B cell (primary cell): ENCODE data around the gene HCST. TPM values are rescaled to one million over a fixed set of nuclear protein-coding genes. Genes with fewer than 3 reads are reported as not detected.

Source experiments
- ATAC-seq: fragments of 200-7000 bp; cut with Tn5 transposase; one replicate; pipeline ENCODE4 v1.10.0; 2021; ENCODE audit warnings: low read depth, mild to moderate bottlenecking, moderate number of reproducible peaks, moderate library complexity
- CTCF ChIA-PET: fragments of 350-600 bp; sonication (Branson Sonifier 250); formaldehyde crosslinking; loops from one replicate; lab custom pipeline; 2021; ENCODE audit warnings: antibody characterized with exemption, inconsistent platforms; lab: Charles Lee
- POLR2A ChIA-PET: fragments of 350-600 bp; sonication (Branson Sonifier 250); formaldehyde crosslinking; loops from one replicate; lab custom pipeline; 2021; ENCODE audit warnings: antibody characterized with exemption; lab: Charles Lee
- DNase-seq: peaks from one replicate; pipeline ENCODE4 v3.0.0; 2013
- H2AFZ ChIP-seq: 2 replicates; pipeline ENCODE4 v1.6.1; 2012; ENCODE audit warnings: mild to moderate bottlenecking, low read depth, low read length; ENCODE audit not compliant: insufficient read depth, poor library complexity, severe bottlenecking
- H3K27ac ChIP-seq, 2 donors: 1 replicate in 1 of 2; 2 replicates in 1 of 2; pipeline ENCODE4 v1.5.1; 2012 to 2013; ENCODE audit warnings: low read length in 2 of 2, mild to moderate bottlenecking in 2 of 2, moderate library complexity in 1 of 2
- H3K27me3 ChIP-seq, 4 experiments: fragments of 200-600 bp in 1 of 4; sonication (generic) in 1 of 4; replicated peaks in 1 of 4; 1 replicate in 2 of 4; 2 replicates in 2 of 4; pipeline versions ENCODE4 v1.6.1 to v1.7.0; 2013 to 2016; ENCODE audit warnings: low read length in 3 of 4, mild to moderate bottlenecking in 2 of 4, mixed read lengths in 1 of 4, moderate library complexity in 1 of 4; ENCODE audit not compliant: insufficient read depth in 4 of 4, control insufficient read depth in 3 of 4; ENCODE audit errors: control extremely low read depth in 1 of 4
- H3K36me3 ChIP-seq, 2 experiments: replicated peaks in 1 of 2; 1 replicate in 1 of 2; 2 replicates in 1 of 2; pipeline versions ENCODE4 v1.6.1 to v1.7.1; 2013; ENCODE audit warnings: low read length in 1 of 2; ENCODE audit not compliant: insufficient read depth in 2 of 2, control insufficient read depth in 1 of 2; ENCODE audit errors: control extremely low read depth in 1 of 2, extremely low read depth in 1 of 2
- H3K4me1 ChIP-seq, 2 donors: fragments of 200-600 bp in 1 of 2; sonication (generic) in 1 of 2; 1 replicate in 1 of 2; 2 replicates in 1 of 2; pipeline versions ENCODE4 v1.5.1 to v1.6.1; 2013 to 2017; ENCODE audit warnings: low read length in 2 of 2; ENCODE audit not compliant: control insufficient read depth in 2 of 2, insufficient read depth in 2 of 2
- H3K4me2 ChIP-seq: replicated peaks from 2 replicates; pipeline ENCODE3; 2012; ENCODE audit warnings: mild to moderate bottlenecking, low read depth, low read length; ENCODE audit not compliant: poor library complexity, severe bottlenecking
- H3K4me3 ChIP-seq, 5 experiments: fragments of 200-600 bp in 1 of 5; sonication (generic) in 1 of 5; 1 replicate in 3 of 5; 2 replicates in 2 of 5; pipeline versions ENCODE4 v1.5.1 to v1.7.0; 2011 to 2016; ENCODE audit warnings: low read length in 4 of 5, mild to moderate bottlenecking in 4 of 5, low read depth in 2 of 5, control low read depth in 1 of 5, moderate library complexity in 1 of 5; ENCODE audit not compliant: insufficient read depth in 1 of 5; ENCODE audit errors: control extremely low read depth in 1 of 5, extremely low read depth in 1 of 5
- H3K79me2 ChIP-seq: fragments of 200-600 bp; sonication (generic); one replicate; pipeline ENCODE4 v1.6.0; 2016; ENCODE audit warnings: low read length; ENCODE audit not compliant: control insufficient read depth, insufficient read depth
- H3K9ac ChIP-seq: fragments of 200-600 bp; sonication (generic); 2 replicates; pipeline ENCODE4 v1.6.1; 2017; ENCODE audit warnings: mild to moderate bottlenecking, low read length, moderate library complexity
- H3K9me3 ChIP-seq, 3 donors: one replicate each; pipeline versions ENCODE4 v1.6.1 to v1.7.1; 2013; ENCODE audit warnings: low read length in 2 of 3; ENCODE audit not compliant: control insufficient read depth in 2 of 3, insufficient read depth in 1 of 3; ENCODE audit errors: control extremely low read depth in 1 of 3
- H4K20me1 ChIP-seq: 2 replicates; pipeline ENCODE4 v1.6.0; 2012; ENCODE audit warnings: mild to moderate bottlenecking, low read length; ENCODE audit not compliant: insufficient read depth, control insufficient read depth, poor library complexity, severe bottlenecking
- H3K27ac Mint-ChIP-seq: one replicate; pipeline ENCODE4 v1.8.0; 2021; ENCODE audit warnings: mixed read lengths
- H3K27me3 Mint-ChIP-seq: one replicate; pipeline ENCODE4 v1.8.0; 2021; ENCODE audit warnings: mixed read lengths
- H3K4me1 Mint-ChIP-seq: one replicate; pipeline ENCODE4 v1.8.0; 2021; ENCODE audit warnings: mixed read lengths
- H3K4me3 Mint-ChIP-seq: one replicate; pipeline ENCODE4 v1.8.0; 2021; ENCODE audit warnings: mixed read lengths
- H3K9me3 Mint-ChIP-seq: one replicate; pipeline ENCODE4 v1.8.0; 2022; ENCODE audit warnings: mixed read lengths; ENCODE audit not compliant: insufficient read depth
- CTCF ChIP-seq: fragments of 200-600 bp; IDR thresholded peaks from one replicate; pipeline ENCODE4 v1.8.0; 2022; ENCODE audit warnings: antibody characterized with exemption, mild to moderate bottlenecking
- EZH2 ChIP-seq: IDR thresholded peaks from 2 replicates; pipeline ENCODE4 v1.6.1; 2012; ENCODE audit warnings: borderline replicate concordance, low read depth, mild to moderate bottlenecking, moderate library complexity, low read length; ENCODE audit not compliant: insufficient read depth, poor library complexity, severe bottlenecking
- WGBS: methylation state at CpG from one replicate; pipeline ENCODE4 v1.1.5; 2013; ENCODE audit warnings: missing lambda C conversion rate; ENCODE audit not compliant: insufficient coverage; 5-methylcytosine and 5-hydroxymethylcytosine counted together
- intact Hi-C: fragments of 100-400 bp; cut with micrococcal nuclease; formaldehyde crosslinking; loops from one replicate; pipeline ENCODE4 v1.10.0; 2022
- polyA plus RNA-seq: library from polyadenylated mRNA; depleted of rRNA; stranded (reverse); fragments of >200 nt; gene quantifications from 2 replicates; pipeline ENCODE4 v1.2.3, GENCODE V29; 2012
- total RNA-seq, 2 donors: library from RNA; stranded (reverse); fragments of 120-200 nt in 1 of 2; gene quantifications; 1 replicate in 1 of 2; 2 replicates in 1 of 2; pipeline versions ENCODE4 v1.2.3 to v1.2.4, GENCODE V29; 2013 to 2022

Gene HCST
- total and polyA plus RNA-seq, 2 donors (not counting 1 experiment from before 2014, with no cell fraction given): 4.8 to 40.6 TPM

- POLR2A ChIA-PET: interaction anchor here (1.7 kb wide), 1 partner anchor 8 kb away, joined by 10 read pairs; the partner anchor contains the start of gene NFKBID
- Mint-ChIP-seq H3K4me3 (peak within 1 kb of the TSS; percentile 68), H3K4me1 (peaks cover 66% of the 10 kb centered on the region), H3K9me3 (no peaks in the 10 kb centered on the region), H3K27me3 (no peaks in the 10 kb centered on the region), H3K27ac (peak within 1 kb of the TSS; percentile 87)
- Histone ChIP-seq H3K4me2 (peak within 1 kb of the TSS; percentile 66), H3K27ac (peak within 1 kb of the TSS; percentile 87), H4K20me1 (no peaks in the 10 kb centered on the region), H3K79me2 (no peaks in the 10 kb centered on the region), H2AFZ (no peak within 1 kb of the TSS), H3K4me3 (peak within 1 kb of the TSS in 1 of 5 experiments; percentile 26), H3K36me3 (no peaks in the 10 kb centered on the region), H3K9me3 (no peaks in the 10 kb centered on the region), H3K9ac (no peak within 1 kb of the TSS), H3K4me1 (peaks cover 44 to 65% of the 10 kb centered on the region in 2 donors), H3K27me3 (no peaks in the 10 kb centered on the region)
- ATAC-seq: no peak
- WGBS: 43% methylated on average over 9 of the region's 9 CpGs
- DNase-seq: peak; percentile 32
- TF ChIP-seq CTCF (no peak), EZH2 (no peak)
- CTCF ChIA-PET: interaction anchor here (1.4 to 1.7 kb wide), 2 partner anchors 23 to 26 kb away, joined by 5 to 6 read pairs; no protein-coding TSS in a partner anchor
- intact Hi-C loops: loop anchor here (10.0 kb wide), 1 partner anchor 193 kb away; the partner anchor contains the start of gene KMT2B
These were observed 5.7 kb downstream of the HCST start, which contains the start of gene TYROBP for GRCh38 chr19:35908010-35908441. TYROBP (minus strand) TSS chr19:35908295; CDS start chr19:35908228, 67 bp downstream.
